HCT116 (cell line): ENCODE results near the gene DNAAF1. TPM values are rescaled to one million over a fixed set of nuclear protein-coding genes. Genes with fewer than 3 reads are reported as not detected.
A peak's percentile ranks its signal among the peaks of the same experiment; 100 is the strongest.

Source experiments
- ATAC-seq: fragments of 200-7000 bp; cut with Tn5 transposase; 2 replicates; pipeline ENCODE4 v1.9.1; 2020; ENCODE audit warnings: mild to moderate bottlenecking, moderate library complexity
- BruUV-seq: library from RNA; stranded (reverse); fragments of 400-500 nt; replicated peaks from 2 replicates; lab custom pipeline; 2021; lab: Mats Ljungman, UMichigan
- CTCF ChIA-PET: fragments of 300-600 bp; sonication (Branson Sonifier 250); formaldehyde crosslinking; loops from one replicate; lab custom pipeline; 2021; ENCODE audit warnings: antibody characterized with exemption; lab: Charles Lee
- POLR2A ChIA-PET: fragments of 300-600, 350-600 bp; sonication (Branson Sonifier 250); formaldehyde crosslinking; loops from one replicate; lab custom pipeline; 2021; ENCODE audit warnings: antibody characterized with exemption; lab: Charles Lee
- RAD21 ChIA-PET, 2 experiments: fragments of 300-600 bp; sonication (Branson Sonifier 250); formaldehyde crosslinking; loops; one replicate each; lab custom pipeline; 2023; ENCODE audit warnings: low total read pairs in 2 of 2; ENCODE audit not compliant: uncharacterized antibody in 2 of 2, unreplicated experiment in 2 of 2, low non-redundant PET in 1 of 2; lab: Charles Lee
- DNase-seq: peaks from one replicate; pipeline ENCODE4 v3.0.0-alpha.2; 2010; ENCODE audit warnings: low read depth, low spot score
- H2AFZ ChIP-seq: fragments of 200-600 bp; shearing (Covaris generic), sonication (generic); 2 replicates; pipeline ENCODE4 v1.6.1; 2017; ENCODE audit warnings: low read depth, mixed run types, mixed read lengths, antibody characterized with exemption, low read length; ENCODE audit not compliant: poor library complexity, severe bottlenecking
- H3K27ac ChIP-seq: 2 replicates; pipeline ENCODE4 v1.5.1; 2012; ENCODE audit warnings: low read depth, low read length
- H3K27me3 ChIP-seq: fragments of 200-600 bp; sonication (generic); 2 replicates; pipeline ENCODE4 v1.6.1; 2016; ENCODE audit warnings: mixed run types, low read length, mixed read lengths; ENCODE audit not compliant: insufficient read depth
- H3K36me3 ChIP-seq, 2 experiments: fragments of 200-500 bp in 1 of 2; fragments of 200-600 bp in 1 of 2; sonication (Bioruptor generic) in 1 of 2; sonication (generic) in 1 of 2; 2 replicates each; pipeline versions ENCODE4 v1.5.1 to v1.6.1; 2014 to 2016; ENCODE audit warnings: low read length in 2 of 2, inconsistent platforms in 1 of 2, mixed read lengths in 1 of 2, mixed run types in 1 of 2; ENCODE audit not compliant: insufficient read depth in 2 of 2, control insufficient read depth in 1 of 2
- H3K4me1 ChIP-seq, 2 experiments: fragments of 200-600 bp in 1 of 2; sonication (generic) in 1 of 2; 2 replicates each; pipeline versions ENCODE4 v1.5.1 to v1.6.1; 2012 to 2017; ENCODE audit warnings: low read length in 2 of 2, inconsistent platforms in 1 of 2, mild to moderate bottlenecking in 1 of 2, mixed read lengths in 1 of 2, mixed run types in 1 of 2, moderate library complexity in 1 of 2; ENCODE audit not compliant: insufficient read depth in 2 of 2, control insufficient read depth in 1 of 2
- H3K4me2 ChIP-seq: fragments of 200-600 bp; sonication (generic); 2 replicates; pipeline ENCODE4 v1.6.1; 2017; ENCODE audit warnings: mixed run types, low read length, mixed read lengths
- H3K4me3 ChIP-seq, 2 experiments: fragments of 200-600 bp in 1 of 2; sonication (generic) in 1 of 2; replicated peaks in 1 of 2; 2 replicates each; pipeline ENCODE4 v1.5.1; 2011 to 2016; ENCODE audit warnings: low read length in 2 of 2, control low read depth in 1 of 2, low read depth in 1 of 2, mild to moderate bottlenecking in 1 of 2, mixed read lengths in 1 of 2, mixed run types in 1 of 2
- H3K79me2 ChIP-seq: fragments of 200-600 bp; sonication (generic); 2 replicates; pipeline ENCODE4 v1.6.1; 2017; ENCODE audit warnings: mild to moderate bottlenecking, mixed run types, low read length, moderate library complexity, mixed read lengths; ENCODE audit not compliant: insufficient read depth
- H3K9ac ChIP-seq: fragments of 200-600 bp; sonication (generic); 2 replicates; pipeline ENCODE4 v1.6.1; 2016; ENCODE audit warnings: low read length, mixed read lengths
- H3K9me2 ChIP-seq: fragments of 200-600 bp; sonication (generic), shearing (Covaris generic); 2 replicates; pipeline ENCODE4 v1.6.1; 2017; ENCODE audit warnings: mixed run types, mild to moderate bottlenecking, moderate library complexity; ENCODE audit not compliant: insufficient read depth
- H3K9me3 ChIP-seq, 2 experiments: fragments of 200-500 bp in 1 of 2; fragments of 200-600 bp in 1 of 2; sonication (Bioruptor generic) in 1 of 2; sonication (generic) in 1 of 2; 2 replicates each; pipeline ENCODE4 v1.6.1; 2014 to 2017; ENCODE audit warnings: low read length in 2 of 2, mixed read lengths in 2 of 2, inconsistent platforms in 1 of 2, low read depth in 1 of 2, mild to moderate bottlenecking in 1 of 2, mixed run types in 1 of 2, moderate library complexity in 1 of 2; ENCODE audit not compliant: control insufficient read depth in 1 of 2, insufficient read depth in 1 of 2
- H4K20me1 ChIP-seq: fragments of 200-600 bp; sonication (generic), shearing (Covaris generic); 2 replicates; pipeline ENCODE4 v1.6.1; 2017; ENCODE audit warnings: mixed run types, mild to moderate bottlenecking, moderate library complexity; ENCODE audit not compliant: insufficient read depth
- ATF3 ChIP-seq: IDR thresholded peaks from 2 replicates; pipeline ENCODE4 v1.6.1; 2012
- CEBPB ChIP-seq: IDR thresholded peaks from 2 replicates; pipeline ENCODE4 v1.6.1; 2012; ENCODE audit warnings: low read depth
- CTCF ChIP-seq, 3 experiments: fragments of 200-600 bp in 1 of 3; sonication (generic) in 1 of 3; IDR thresholded peaks in 2 of 3; conservative IDR thresholded peaks in 1 of 3; 2 replicates each; pipeline ENCODE4 v1.5.1; 2012 to 2017; ENCODE audit warnings: low read depth in 2 of 3, low read length in 2 of 3, antibody characterized with exemption in 1 of 3, borderline replicate concordance in 1 of 3, control low read depth in 1 of 3, mild to moderate bottlenecking in 1 of 3, mixed read lengths in 1 of 3, mixed run types in 1 of 3, moderate library complexity in 1 of 3; ENCODE audit not compliant: insufficient read depth in 1 of 3
- EGR1 ChIP-seq: IDR thresholded peaks from 2 replicates; pipeline ENCODE4 v1.6.1; 2012; ENCODE audit warnings: low read depth
- EZH2phosphoT487 ChIP-seq: fragments of 200-600 bp; IDR thresholded peaks from 2 replicates; pipeline ENCODE4 v1.6.1; 2018; ENCODE audit warnings: antibody characterized with exemption, borderline replicate concordance
- JUND ChIP-seq: IDR thresholded peaks from 2 replicates; pipeline ENCODE4 v1.6.1; 2012
- POLR2A ChIP-seq: IDR thresholded peaks from 2 replicates; pipeline ENCODE4 v1.7.0; 2011; ENCODE audit warnings: borderline replicate concordance; ENCODE audit not compliant: insufficient read depth, insufficient read length; ENCODE audit errors: extremely low read depth
- POLR2AphosphoS5 ChIP-seq: IDR thresholded peaks from 2 replicates; pipeline ENCODE4 v1.6.1; 2011; ENCODE audit warnings: mild to moderate bottlenecking, low read depth, low read length, moderate library complexity
- RAD21 ChIP-seq: IDR thresholded peaks from 2 replicates; pipeline ENCODE4 v1.6.1; 2012; ENCODE audit warnings: low read depth, mild to moderate bottlenecking
- SP1 ChIP-seq: IDR thresholded peaks from 2 replicates; pipeline ENCODE4 v1.6.1; 2012; ENCODE audit warnings: low read depth
- ZBTB33 ChIP-seq: IDR thresholded peaks from 2 replicates; pipeline ENCODE4 v1.6.1; 2011; ENCODE audit warnings: mild to moderate bottlenecking, low read length, moderate library complexity; ENCODE audit not compliant: insufficient replicate concordance; ENCODE audit errors: extremely low read depth
- intact Hi-C: fragments of 100-400 bp; cut with micrococcal nuclease; formaldehyde crosslinking; loops from 2 replicates; pipeline ENCODE4 v1.10.0; 2022
- total RNA-seq: library from RNA; stranded (reverse); gene quantifications from one replicate; pipeline ENCODE4 v1.2.1, GENCODE V29; 2021; ENCODE audit not compliant: unreplicated experiment

DNAAF1 gene
- total RNA-seq, 1 experiment from 2014 or later, result 0.30 TPM

GRCh38 chr16:84165746-84166145, 20.6 kb downstream of the DNAAF1 start (continued):
- TF ChIP-seq POLR2A (no peak), POLR2AphosphoS5 (no peak), EGR1 (no peak), RAD21 (no peak), CTCF (IDR thresholded peaks at IDR 0.05 in 2 of 3, conservative IDR thresholded peaks at IDR 0.05 in 1 of 3; ENCODE audit: borderline replicate concordance in 1 of 3, insufficient read depth in 1 of 3, low read depth in 2 of 3, low read length in 2 of 3) (no peak), ZBTB33 (no peak), JUND (no peak)

GRCh38 chr16:84166796-84167695, 21.9 kb downstream of the DNAAF1 start:
- RAD21 ChIA-PET, result no interaction called here
- ATAC-seq, result 0 out of 2 replicates have a peak, but pooled peaks have one; percentile 45

More at GRCh38 chr16:84166796-84167695, 21.9 kb downstream of the DNAAF1 start:
- H2AFZ ChIP-seq, result no peak overlapping the region
- POLR2A ChIA-PET, result interaction anchor here (0.6 kb wide), 1 partner anchor 642 kb away, joined by 3 read pairs; no protein-coding TSS in a partner anchor
- no peak for TF ChIP-seq ATF3
- TF ChIP-seq POLR2AphosphoS5, result no peak
- no peak for TF ChIP-seq POLR2A
- no peak for TF ChIP-seq EZH2phosphoT487
- no peak for TF ChIP-seq CEBPB
- no peak for TF ChIP-seq SP1
- TF ChIP-seq EGR1, result no peak
- TF ChIP-seq CTCF (IDR thresholded peaks at IDR 0.05 in 2 of 3, conservative IDR thresholded peaks at IDR 0.05 in 1 of 3; ENCODE audit: borderline replicate concordance in 1 of 3, insufficient read depth in 1 of 3, low read depth in 2 of 3, low read length in 2 of 3), result no peak
- intact Hi-C loops, result no loop called here
- H3K4me3 ChIP-seq, result no peak overlapping the region
- H3K27ac ChIP-seq, result no peak overlapping the region
- peaks cover 6% of the 10 kb centered on the region; the same call in 1 of the 2 replicates for H3K27me3 ChIP-seq
- DNase-seq, result no peak
- no TSS peak for BruUV-seq
- H3K79me2 ChIP-seq, result no peaks in the 10 kb centered on the region
- H4K20me1 ChIP-seq, result no peaks in the 10 kb centered on the region
- H3K4me1 ChIP-seq, result no peaks in the 10 kb centered on the region
- H3K36me3 ChIP-seq, result no peaks in the 10 kb centered on the region
- no peak overlapping the region for H3K4me2 ChIP-seq
- H3K9me3 ChIP-seq, result no peaks in the 10 kb centered on the region
- no peak overlapping the region for H3K9ac ChIP-seq
- H3K9me2 ChIP-seq, result no peaks in the 10 kb centered on the region
- CTCF ChIA-PET, result interaction anchor here (1.3 kb wide), 1 partner anchor 20 kb away, joined by 5 read pairs; the partner anchor contains the start of gene TAF1C
